NCI-H1417 treated with DMSO at 0.1 percent for 48 hours (cell line): Measurements from ENCODE around the gene KCNJ6.
"Not testable (repeated sequence)": the region's sequence is repeated elsewhere in the genome, so short reads cannot be mapped to it uniquely, and the experiment has no call there.

Experiments used
- DNase-seq: peaks from one replicate; lab custom pipeline; 2025; lab: John Stamatoyannopoulos, UW

KCNJ6 gene

DNA sequence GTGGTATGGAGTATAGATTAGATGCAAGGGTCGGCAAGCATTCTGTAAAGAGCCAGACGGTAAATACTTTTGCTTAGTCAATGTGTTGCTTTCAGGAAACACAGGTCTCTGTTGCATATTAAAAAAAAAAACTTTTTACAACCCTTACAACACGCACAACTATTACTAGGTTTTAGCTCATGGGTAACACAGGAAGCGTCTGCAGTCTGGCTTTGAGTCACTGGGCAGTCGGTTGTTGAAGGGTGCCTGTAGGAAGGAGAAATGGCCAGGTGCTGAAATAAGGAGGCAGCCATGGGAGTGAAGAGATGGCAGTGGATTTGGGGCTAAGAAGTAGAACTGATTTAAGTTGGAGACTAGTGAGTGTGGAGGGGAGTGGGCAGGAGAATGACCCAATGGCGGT lies 192.1 kb downstream of the KCNJ6 start:
- no peak for DNase-seq

DNA sequence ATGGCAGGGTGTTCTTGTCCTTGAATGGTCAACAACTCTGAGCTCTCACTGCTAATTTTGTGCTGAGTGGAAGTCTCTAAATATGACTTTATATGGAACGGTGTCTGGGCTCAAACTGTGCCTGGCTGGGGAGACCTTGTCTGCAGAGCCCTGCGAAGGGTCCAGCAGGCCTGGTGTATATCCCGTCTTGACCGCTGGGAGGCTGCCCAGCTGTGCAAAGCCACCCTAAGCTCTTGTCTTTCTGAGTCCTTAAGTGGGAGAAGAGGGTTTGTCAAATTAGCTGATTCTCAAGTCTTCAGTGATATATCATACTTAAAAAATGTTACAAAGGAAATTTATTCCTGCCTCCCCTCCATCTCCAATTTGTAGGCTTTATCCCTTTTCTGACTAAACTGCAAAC lies 198.7 kb downstream of the KCNJ6 start:
- DNase-seq, result no peak

DNA sequence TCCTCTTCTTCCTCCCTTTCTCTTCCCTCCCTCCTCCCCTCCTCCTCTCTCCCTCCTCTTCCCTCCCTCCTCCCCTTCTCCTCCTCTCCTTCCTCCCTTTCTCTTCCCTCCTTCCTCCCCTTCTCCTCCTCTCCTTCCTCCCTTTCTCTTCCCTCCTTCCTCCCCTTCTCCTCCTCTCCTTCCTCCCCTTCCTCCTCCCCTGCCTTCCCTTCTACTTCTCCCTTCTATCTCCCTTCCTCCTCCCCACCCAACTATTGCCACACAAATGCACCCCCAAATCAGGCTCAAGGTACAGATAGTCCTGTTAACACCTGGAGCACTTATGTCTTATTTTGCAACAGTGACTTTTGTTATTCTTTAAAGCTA lies 203.7 kb downstream of the KCNJ6 start:
- not testable (repeated sequence) for DNase-seq

DNA sequence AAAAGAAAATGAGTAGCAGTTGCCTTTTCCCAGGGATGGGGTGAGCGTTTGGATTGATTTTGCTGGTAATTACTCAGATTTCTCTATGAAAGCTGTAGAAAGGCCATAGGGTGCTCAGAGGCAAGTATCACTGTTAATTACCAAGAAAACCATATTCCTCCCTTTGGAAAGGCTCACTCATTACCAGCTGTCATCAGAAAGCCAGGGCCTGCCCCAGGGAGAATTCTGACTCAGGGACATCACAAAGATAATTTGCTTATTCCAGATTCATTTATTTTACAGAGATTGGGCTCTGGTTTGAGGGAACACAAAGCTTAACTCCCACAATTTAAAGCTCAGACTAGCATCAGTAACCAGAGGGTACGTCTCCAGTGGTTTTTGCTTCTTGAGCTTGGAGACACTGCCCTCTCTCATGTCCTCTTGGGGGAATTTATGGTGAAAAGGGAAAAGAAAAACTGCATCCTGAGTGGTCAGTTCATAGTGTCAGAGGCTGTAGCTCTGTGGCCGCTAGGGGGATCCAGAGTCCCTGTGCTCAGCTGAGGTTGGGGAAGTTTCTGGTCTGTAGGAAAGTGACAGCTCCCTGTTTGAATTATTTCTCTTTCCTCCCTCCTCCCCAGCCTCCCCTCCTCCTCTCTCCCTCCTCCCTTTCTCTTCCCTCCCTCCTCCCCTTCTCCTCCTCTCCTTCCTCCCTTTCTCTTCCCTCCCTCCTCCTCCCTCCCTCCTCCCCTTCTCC lies 204.3 kb downstream of the KCNJ6 start:
- peak; percentile 26 for DNase-seq

DNA sequence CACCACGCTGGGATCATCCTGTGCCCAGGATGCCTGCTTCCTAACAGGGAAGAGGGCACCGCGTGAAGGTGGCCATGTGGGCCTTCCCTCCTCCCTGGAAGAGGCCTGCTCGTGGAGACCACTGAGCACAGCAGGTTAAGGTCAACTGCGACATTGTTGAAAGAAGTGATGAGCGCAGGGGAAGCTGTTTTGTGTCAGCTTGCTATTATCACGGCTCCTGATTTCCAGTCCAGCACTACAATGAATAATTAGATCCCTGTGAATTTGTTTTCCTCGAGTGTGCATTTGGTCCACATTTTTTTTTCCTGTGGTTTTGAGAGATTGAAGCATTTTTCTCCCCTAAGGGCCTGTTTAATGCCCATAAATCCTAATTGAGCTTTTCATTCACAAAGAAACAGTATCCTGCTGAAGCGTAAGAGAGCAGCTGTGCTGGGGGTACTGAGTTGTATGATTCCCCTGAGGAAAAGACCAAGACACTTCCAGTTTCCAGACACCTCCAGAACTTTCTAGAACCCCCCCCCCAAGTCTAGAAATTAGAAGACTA lies 204.9 kb downstream of the KCNJ6 start:
- DNase-seq, result peak; percentile 43

DNA sequence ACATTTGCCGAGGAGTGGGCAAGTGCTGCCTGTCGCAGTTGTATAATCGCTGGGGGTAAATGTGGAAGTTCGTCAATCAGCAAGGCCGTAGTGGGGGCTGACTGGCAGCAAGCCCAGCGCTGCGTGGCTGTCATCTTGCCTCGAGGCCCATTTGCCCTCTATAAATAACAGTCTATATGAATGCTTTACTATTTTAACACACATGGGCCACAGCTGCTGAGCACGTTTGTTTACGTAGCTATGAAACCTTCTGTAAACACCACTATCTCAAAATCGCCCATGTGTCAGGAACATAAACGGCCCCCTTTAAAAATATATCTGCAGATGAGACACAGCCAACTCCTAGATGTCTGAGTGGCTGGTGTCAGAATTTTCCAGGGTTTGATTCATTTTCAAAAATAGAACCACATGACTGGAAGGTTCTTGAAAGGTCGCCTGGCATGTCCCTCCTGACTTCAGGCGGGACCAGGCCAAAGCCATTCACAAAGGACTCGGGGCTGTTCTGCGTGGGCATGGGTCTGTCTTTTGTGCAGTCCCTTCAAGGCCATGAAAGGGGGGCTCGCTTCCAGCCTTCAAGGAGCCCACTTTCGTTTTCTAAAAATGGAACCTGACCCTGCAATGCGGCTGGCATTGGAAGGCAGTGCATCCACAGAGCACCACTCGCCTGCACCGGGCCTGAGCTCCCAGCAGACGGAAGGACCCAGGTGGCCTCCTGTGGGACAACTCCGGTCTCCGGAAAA lies 205.5 kb downstream of the KCNJ6 start:
- peak; percentile 83 for DNase-seq

DNA sequence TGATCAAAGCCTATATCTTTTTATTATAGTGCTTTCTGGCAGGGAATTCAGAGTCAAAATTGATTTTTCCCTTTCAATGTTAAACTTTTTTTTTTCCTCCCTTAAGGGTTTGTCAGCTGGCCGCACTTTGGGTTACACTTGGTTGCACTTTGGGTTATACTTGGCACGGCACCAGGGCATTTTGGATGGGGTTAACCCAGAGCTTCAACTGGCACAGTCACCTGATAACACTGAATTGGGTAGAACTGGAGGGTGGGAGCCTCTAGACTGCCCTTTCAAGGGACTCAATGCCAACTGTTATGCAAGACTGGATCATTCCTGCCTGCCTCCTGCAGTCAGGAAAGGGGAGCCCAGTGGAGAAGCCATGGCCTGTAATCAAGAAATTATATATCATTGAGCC lies 211.5 kb downstream of the KCNJ6 start:
- no peak for DNase-seq

DNA sequence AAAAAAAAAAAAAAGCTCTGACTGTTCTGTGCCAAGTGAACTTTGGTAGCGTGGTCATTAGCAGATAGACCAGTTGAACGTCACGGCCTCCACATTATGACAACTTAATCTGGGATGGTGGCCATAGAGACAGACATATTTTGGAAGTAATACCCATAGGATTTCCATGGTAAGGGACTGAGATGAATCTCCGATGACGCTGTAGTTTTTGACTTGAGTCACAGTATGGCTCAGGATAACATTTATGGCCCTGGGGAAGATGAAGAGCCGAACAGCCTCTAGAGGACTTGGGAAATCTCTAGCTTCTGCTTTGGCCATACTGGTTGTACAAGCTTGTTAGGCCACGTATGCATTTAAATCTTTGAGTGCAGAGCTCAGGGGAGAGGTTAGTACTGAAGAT lies 214.0 kb downstream of the KCNJ6 start:
- no peak for DNase-seq

DNA sequence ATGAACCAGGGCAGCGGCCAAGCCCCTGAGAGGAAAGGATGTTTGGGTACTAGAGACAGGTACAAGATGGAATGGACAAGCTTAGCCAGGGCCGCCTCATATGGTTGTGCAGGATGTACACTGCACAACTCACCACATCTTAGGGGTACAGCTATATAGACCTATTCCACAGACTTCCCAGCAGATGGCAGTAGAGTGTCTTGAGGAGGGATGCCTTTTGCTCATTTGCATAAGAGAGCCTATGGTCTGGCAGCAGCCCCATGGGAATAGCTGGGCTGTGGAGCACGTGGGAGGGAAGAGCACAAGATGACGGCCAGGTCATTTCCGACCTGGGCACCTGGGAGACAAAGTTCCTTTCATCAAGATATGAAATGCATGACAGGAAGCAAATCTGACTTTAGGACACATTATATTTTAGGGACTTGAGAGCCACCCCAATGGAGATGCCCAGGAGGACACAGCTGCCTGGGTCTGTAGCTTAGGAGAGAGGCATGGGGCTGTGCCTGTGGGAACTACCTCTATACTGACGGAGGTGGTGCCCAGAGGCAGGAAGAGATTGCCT lies 215.5 kb downstream of the KCNJ6 start:
- peak; percentile 50 for DNase-seq

DNA sequence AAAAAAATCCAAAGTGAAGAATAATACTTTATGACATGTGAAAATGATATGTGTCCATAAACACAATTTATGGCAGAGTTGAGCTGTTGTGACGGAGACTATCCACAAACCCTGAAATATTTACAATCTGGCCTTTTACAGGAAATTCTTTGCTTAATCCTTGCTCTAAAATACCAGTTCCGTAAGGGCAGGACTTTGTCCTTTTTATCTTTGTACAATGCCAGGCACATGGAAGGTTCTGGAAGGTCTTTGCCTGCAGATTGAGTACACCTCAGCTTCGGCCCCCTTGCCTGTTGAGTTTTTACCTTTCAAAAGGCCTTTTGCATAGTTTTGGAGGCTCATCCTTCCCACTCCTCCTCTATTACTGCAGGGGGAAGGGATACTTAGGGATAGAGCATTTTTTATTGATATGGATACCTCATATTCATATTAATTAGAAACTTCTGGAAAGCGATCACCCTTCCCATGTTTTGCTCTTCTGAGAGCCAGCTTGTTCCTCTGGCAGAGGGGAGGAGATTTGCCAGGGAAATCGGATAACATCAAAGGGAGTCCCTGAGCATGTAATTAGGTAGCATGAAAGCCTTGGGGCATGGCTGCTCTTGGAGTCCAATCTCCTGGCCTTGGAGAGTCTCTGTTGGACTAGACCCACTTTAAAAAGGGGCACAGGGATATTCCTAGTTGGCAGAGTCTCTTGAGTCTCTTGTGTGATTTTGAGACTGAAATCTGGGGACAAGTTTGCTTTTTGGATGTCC lies 217.1 kb downstream of the KCNJ6 start:
- no peak for DNase-seq

DNA sequence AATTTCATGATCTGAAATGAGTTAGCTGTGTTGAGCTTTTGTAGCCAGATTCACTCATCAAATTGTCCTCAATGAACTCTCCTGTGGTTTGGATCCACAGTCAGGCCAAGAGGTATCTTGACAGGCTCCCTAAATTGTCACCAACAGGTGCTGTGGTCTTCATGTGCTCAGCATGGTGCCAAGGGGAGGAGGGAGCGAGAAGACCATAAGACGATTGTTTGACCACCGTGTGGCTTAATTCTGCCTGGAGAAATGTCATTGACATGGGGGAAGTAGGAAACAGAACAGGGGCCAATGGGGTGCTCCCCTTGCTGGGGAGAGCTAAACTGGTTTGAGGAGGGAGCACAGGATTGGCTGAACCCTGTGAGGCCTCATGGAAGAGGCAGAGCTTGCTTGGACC lies 219.3 kb downstream of the KCNJ6 start:
- DNase-seq, result no peak

DNA sequence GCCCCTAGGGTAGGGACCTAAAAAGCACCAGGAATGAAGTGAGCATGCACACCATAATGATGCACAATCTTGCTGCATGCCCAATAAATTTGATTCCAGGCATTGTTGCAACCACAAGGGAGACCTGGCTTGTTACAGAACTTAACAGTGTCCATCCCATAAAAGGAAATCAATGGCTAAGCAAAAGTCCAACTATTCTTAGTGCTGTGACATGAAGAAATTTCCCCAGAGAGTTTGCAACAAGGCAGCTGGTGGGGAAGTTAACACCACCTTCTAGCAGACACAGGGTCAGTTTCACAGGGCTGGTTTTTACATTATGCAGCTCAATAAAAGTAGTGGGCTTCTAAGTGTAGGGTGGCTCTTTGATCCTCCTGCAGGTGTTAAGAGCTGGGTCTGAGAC lies 221.1 kb downstream of the KCNJ6 start:
- DNase-seq, result no peak

DNA sequence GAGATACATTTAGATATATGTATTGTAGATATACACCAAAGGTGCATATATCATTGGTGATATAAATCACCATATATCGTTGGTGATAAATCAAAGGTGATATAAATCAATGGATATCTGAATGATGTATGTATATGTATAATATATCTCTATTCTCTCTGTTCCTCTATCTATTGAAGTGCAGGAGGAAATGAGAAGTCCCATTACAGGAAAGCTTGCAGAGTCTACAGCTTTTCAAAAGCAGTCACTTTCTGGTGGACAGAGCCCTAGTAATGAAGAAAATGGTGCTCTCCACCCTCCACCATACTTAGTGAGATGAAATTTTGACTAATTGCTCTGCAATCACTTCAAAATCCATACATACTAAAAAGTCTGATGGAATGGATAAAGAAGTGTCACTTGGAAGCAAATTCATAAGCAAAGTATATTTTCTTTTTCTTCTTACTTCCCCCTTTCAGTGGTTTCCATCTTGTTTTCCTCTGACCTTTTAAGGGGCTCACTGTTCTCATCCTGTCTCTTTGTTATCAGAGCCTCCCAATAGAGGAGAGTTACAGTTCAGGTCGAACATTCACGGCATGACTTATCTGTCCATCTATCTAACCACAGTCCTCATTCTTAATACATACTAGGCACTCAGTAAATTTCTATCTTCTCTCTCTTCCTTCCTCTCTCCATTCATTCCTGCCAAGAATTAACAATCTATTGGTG lies 227.2 kb downstream of the KCNJ6 start:
- no peak for DNase-seq

DNA sequence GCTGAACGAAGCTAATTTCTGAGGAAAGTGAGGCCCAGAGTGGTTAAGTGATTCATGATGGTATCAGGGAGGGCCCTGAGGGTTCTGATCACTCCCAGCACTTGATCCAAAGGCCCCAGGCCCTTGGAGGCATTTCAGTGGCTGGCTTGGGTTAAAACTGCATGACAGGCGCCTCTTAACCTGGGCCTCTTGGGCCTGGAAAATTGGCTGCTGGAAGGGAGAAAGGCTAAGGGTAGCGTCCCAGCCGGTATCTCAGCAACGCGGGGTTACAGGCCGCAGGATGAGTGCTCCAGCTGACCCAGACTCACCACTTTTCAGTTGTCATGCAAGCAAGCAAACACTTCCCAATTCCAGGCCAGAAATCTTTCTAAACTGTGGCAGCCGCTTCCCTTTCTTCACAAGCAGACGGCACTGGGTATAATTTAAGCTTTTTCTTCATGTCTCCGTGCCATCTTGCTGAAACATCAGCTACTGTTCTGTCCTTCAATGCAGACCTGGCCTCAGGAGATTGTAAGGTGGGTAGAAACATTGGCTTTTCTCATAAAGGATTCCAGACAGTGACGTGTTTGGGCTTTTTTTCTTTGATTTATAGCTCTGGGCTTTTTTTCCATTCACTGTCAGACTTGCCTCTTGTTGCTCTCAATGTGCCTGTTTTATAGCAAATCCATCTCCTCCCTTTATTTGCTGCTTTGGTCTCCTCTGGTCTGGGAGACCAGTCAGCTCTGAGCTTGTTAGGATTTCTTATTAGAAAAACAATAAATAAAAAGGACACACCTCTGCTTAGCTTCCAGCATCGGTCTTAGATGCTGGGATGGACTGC lies 229.1 kb downstream of the KCNJ6 start:
- no peak for DNase-seq

DNA sequence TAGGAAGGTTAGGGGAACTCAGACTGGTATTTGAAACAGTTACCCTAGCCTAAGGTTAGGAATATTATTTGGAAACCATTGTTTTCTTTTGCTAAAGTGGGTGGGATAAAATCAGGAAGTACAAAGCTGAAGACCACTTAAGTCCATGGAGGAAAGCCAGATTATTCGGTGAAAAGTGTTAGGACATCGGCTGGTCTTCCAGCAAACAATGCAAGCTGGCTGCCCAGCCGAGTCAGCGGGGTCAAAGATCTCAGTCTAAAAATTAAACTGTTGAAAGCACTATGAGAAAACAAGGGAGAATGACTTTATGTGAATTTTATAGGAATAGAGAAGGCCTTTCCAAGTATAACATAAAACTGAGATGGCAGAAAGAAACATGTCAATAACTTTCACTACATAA lies 231.7 kb downstream of the KCNJ6 start:
- DNase-seq, result no peak

DNA sequence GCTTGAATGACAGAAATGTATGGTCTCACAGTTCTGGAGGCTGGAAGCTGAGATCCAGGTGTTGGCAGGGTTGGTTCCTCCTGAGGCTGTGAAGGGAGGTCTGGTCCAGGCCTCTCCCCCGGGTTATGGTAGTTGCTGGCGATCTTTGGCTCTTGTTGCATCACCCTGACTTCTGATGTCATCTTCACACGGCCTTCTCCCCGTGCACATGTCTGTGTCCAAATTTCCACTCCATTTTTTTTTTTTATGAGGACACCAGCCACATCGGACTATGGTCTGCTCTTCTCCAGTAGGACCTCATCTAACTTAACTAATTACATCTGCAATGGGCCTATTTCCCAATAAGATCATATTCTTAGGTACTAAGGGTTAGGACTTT lies 232.2 kb downstream of the KCNJ6 start:
- DNase-seq, result no peak

DNA sequence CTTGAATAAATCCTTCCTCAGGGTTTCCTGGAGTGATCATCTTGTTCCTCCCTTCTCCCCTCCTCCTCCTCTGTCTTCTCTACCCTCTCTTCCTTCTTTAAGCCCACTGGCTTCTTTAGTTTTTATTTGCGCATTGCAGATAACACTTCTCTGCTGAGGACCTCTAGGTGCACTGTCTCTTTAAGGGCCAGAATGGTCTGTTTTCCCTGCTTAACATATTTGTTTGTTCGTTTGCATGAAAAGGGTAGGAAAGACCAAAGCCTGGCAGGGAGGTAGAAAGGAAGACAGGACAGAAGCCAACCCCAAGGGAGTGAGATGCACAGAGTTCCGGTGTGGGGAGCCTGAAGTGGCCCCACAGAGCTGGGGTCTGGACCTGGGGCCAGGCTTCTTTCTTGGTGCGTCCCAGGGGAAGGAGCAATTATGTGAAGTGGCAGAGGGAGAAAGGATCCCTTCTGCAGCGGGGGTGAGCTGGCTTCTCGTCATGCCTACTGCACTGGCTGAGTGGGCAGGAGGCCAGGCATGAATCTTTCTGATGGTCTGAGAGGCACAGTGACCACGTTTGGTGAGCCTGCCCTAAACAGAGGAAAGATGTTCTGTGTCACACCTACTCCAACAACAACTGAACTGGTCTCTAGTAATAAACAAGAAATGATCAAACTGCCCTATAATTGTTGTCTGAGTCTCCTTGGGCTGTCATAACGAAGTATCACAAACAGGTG lies 232.7 kb downstream of the KCNJ6 start:
- no peak for DNase-seq

DNA sequence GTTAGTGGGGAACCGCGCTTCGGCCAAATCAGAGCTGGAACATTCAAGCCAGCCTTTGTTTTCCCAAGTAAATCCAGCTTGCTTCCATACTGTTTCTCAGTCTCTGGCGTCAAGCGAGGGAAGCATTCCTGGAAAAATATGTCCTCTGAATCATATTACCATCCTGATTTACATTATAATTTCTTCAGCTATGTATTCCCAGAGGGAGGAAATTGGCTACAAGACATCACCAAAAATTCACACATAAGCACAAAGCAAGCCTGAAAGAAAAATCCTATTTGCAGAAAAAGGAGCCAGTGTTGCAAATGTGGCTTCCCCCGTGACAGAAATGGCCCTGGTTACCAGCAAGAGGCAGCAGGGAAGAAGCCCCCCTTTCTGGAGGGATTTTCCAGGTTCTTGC lies 233.3 kb downstream of the KCNJ6 start:
- DNase-seq, result no peak

DNA sequence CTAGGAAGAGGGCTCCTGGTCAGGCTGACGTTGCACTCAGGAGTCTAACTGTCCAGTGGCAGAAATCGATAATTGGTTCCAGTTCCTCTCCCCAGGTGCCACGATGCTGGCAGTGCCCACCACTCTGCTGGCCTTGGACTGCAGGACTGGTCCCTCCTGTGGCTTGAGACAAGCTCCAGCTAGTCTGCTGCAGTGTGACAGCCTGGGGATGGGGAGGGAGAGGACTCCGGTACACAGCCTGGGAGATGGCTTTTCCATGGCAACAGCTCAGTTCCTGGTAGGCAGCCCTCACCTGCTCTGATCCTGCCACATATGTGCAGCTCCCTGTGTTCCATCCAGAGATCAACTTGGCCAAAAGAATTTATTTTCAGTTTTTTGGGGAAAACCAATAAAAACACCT lies 239.3 kb downstream of the KCNJ6 start:
- no peak for DNase-seq

DNA sequence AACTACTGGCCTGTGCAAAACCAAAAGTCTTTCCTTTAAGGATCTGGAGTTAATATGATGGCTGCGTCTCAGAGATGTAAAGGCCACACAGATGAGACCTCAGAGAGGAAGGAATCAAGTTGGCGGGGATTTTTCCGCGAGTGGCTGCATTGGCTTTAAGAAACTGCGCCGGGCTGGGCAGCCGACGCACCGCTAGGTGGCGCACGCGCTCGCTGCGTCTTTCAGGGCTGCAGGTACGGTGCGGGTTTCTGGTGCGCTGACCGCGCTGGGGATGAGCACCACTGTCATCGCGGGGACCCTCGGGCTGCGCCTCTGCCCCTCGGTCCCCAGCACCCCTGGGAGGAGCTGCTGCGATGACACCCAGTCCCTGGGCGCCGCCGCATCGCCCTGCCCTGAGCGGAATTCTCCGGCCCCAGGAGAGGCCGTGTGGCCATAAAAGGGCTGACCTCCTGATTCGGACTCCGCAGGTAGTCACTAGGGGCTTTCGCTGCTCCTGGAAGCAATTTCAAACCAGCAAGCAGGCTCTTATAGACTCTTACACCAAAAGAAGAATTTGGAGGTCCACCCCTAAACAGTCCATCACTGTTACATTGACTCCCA lies 241.0 kb downstream of the KCNJ6 start:
- DNase-seq, result peak; percentile 9
